Mucosa of rectum (tissue), 2 donors: ENCODE measurements around the gene RTL9.

Experiments used
- H3K27ac ChIP-seq, 2 donors: one replicate each; pipeline ENCODE4 v1.7.0; 2013; ENCODE audit warnings: inconsistent platforms in 2 of 2, low read depth in 2 of 2, low read length in 2 of 2
- H3K27me3 ChIP-seq, 2 donors: one replicate each; pipeline ENCODE4 v1.7.0; 2013; ENCODE audit warnings: low read length in 2 of 2; ENCODE audit not compliant: control insufficient read depth in 2 of 2, insufficient read depth in 2 of 2
- H3K36me3 ChIP-seq, 2 donors: one replicate each; pipeline ENCODE4 v1.7.0; 2013; ENCODE audit warnings: low read length in 2 of 2; ENCODE audit not compliant: control insufficient read depth in 2 of 2, insufficient read depth in 2 of 2
- H3K4me1 ChIP-seq, 2 donors: one replicate each; pipeline ENCODE4 v1.7.0; 2013; ENCODE audit warnings: low read length in 2 of 2, mild to moderate bottlenecking in 1 of 2; ENCODE audit not compliant: control insufficient read depth in 2 of 2, insufficient read depth in 2 of 2
- H3K4me3 ChIP-seq, 2 donors: one replicate each; pipeline ENCODE4 v1.7.0; 2013; ENCODE audit warnings: low read length in 2 of 2
- H3K9ac ChIP-seq, 2 donors: one replicate each; pipeline ENCODE4 v1.7.0; 2013; ENCODE audit warnings: low read length in 2 of 2, low read depth in 1 of 2, mild to moderate bottlenecking in 1 of 2
- H3K9me3 ChIP-seq, 2 donors: one replicate each; pipeline ENCODE4 v1.7.0; 2013; ENCODE audit warnings: low read length in 2 of 2; ENCODE audit not compliant: control insufficient read depth in 2 of 2
- donor health status: healthy.
- donor health status: Normal muscosa, but diverticular disease.

The RTL9 gene

DNA sequence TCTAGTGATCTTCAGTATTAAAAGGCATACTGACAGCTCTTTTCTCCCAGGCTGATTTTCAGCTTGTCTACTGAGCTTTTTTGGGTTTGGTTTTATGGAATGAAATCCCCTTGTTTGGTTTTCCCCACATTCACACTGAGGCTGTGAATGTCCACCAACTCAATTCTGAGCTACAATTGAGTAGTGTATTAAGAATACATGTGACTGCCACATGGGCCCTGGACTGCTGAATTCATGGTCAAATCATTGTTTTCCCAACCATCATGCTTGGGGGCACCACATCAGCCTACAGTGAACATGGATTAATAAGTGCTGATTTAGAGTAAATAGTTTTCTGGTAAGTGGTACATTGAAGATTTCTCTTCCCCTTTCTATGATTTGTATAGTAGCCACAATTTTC lies 32.4 kb downstream of the RTL9 start:
- no peaks in the 10 kb centered on the region for H3K9me3 ChIP-seq
- no peaks in the 10 kb centered on the region for H3K4me1 ChIP-seq
- H3K36me3 ChIP-seq, result no peaks in the 10 kb centered on the region
- H3K4me3 ChIP-seq, result no peak overlapping the region
- H3K9ac ChIP-seq, result no peak overlapping the region
- H3K27me3 ChIP-seq, result peaks cover 0 to 4% of the 10 kb centered on the region in 2 donors
- H3K27ac ChIP-seq, result no peak overlapping the region

DNA sequence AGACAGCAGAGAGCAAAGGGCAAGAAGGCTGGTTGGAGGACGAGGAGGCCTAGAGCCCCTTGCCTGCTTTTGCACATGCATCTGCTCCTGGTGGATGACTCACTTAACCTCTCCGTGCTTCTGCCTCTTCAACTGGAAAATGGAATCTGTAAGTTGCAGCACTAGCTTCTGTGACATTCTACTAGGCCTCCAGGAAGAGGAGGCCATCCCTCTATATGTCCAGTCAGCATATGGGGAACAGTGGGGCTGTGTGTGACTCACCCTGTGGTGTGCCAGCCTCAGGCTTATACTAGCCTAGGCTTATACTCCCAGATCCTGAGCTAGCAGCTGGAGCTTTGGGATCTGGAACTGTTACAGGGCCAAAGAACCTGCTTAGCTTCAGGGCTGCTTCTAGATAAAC lies 36.0 kb downstream of the RTL9 start:
- Histone ChIP-seq H3K9ac (no peak overlapping the region), H3K4me3 (no peak overlapping the region), H3K27ac (no peak overlapping the region), H3K4me1 (no peaks in the 10 kb centered on the region), H3K9me3 (no peaks in the 10 kb centered on the region), H3K36me3 (no peaks in the 10 kb centered on the region), H3K27me3 (peaks cover 5 to 8% of the 10 kb centered on the region in 2 donors)

DNA sequence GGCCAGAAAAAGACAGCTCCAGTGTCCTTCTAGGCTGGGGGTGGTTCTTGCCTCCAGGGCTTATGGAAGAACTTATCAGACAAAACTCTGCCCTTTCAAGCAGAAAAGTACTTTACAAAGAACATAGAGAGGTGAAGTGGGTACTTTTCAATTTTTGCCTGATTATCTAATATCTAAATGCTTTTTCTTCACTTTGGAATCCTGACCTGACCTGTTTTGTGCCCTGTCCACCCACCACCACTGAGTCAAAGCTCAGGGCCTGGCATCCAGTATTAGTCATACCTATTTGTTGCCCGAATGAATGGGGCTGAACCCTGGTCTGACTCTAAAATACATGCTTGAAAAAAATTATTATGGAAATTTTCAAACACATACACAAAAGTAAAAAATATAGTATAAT lies 37.2 kb downstream of the RTL9 start:
- H3K4me1 ChIP-seq, result no peaks in the 10 kb centered on the region
- no peaks in the 10 kb centered on the region for H3K9me3 ChIP-seq
- no peaks in the 10 kb centered on the region for H3K36me3 ChIP-seq
- no peak overlapping the region for H3K4me3 ChIP-seq
- H3K9ac ChIP-seq, result no peak overlapping the region
- peaks cover 5 to 10% of the 10 kb centered on the region in 2 donors for H3K27me3 ChIP-seq
- no peak overlapping the region for H3K27ac ChIP-seq

DNA sequence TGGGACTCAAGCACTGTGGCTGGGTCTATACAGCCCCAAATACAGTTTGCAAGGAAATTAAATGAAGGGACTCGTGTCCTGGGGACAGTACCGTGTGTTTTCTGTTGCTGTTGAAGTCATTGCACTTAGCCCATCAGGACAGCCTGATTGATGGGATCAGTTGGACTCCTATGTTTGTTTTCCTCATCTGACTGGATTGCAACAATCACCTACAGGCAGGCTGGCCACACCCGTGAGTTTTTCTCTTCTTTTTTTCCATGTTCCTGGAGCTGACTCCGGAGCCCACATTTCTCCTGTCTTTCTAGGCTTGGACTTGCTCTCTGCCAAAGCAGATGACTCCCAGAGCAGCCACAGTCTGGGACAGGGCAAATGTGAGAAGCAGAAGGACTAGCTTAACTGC lies 38.1 kb downstream of the RTL9 start:
- Histone ChIP-seq H3K27ac (no peak overlapping the region), H3K27me3 (peaks cover 5 to 13% of the 10 kb centered on the region in 2 donors), H3K36me3 (no peaks in the 10 kb centered on the region), H3K9ac (no peak overlapping the region), H3K4me1 (no peaks in the 10 kb centered on the region), H3K4me3 (no peak overlapping the region), H3K9me3 (no peaks in the 10 kb centered on the region)

DNA sequence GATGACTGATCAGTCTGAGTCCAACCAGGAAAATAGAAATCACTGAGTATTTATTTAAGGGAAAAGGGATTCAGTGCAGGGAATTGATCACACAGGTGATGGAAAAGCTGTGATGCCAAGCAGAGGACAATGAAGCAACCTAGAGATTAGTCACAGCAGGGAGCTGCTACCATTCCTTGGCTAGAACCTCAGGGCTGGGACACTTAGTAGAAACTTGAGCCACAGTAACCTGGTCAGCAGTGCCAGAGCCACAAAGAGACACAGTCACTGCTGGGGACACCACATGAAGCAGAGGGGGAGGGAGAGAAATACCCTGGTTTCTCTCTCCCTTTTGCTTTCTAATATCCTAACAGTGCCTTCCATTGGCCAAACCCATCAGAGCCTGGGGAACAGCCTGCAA lies 38.7 kb downstream of the RTL9 start:
- H3K9ac ChIP-seq, result no peak overlapping the region
- H3K27ac ChIP-seq, result no peak overlapping the region
- no peak overlapping the region for H3K4me3 ChIP-seq
- H3K36me3 ChIP-seq, result no peaks in the 10 kb centered on the region
- H3K27me3 ChIP-seq, result peaks cover 5 to 13% of the 10 kb centered on the region in 2 donors
- no peaks in the 10 kb centered on the region for H3K9me3 ChIP-seq
- no peaks in the 10 kb centered on the region for H3K4me1 ChIP-seq

DNA sequence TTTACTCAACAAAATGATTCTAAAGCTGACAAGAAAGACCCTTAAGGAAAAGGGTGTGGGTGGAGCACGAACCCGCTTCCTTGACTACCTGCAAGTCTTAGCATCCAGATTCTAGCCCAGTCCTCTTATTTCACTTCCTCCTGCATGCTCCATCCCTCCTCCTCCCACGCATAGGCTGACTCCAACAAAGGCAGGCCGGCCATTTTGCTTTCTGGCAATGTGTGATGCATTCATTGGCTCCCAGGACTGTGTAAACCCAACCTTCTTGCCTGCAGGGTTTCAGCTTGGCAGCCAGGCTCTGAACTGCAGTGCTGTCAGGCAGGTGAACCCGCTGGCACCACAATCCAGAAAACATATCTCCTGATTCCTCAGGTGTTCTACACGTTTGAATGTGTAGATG lies 39.3 kb downstream of the RTL9 start:
- no peak overlapping the region for H3K27ac ChIP-seq
- H3K27me3 ChIP-seq, result peaks cover 5 to 13% of the 10 kb centered on the region in 2 donors
- no peaks in the 10 kb centered on the region for H3K36me3 ChIP-seq
- no peak overlapping the region for H3K4me3 ChIP-seq
- no peaks in the 10 kb centered on the region for H3K9me3 ChIP-seq
- no peaks in the 10 kb centered on the region for H3K4me1 ChIP-seq
- no peak overlapping the region for H3K9ac ChIP-seq

DNA sequence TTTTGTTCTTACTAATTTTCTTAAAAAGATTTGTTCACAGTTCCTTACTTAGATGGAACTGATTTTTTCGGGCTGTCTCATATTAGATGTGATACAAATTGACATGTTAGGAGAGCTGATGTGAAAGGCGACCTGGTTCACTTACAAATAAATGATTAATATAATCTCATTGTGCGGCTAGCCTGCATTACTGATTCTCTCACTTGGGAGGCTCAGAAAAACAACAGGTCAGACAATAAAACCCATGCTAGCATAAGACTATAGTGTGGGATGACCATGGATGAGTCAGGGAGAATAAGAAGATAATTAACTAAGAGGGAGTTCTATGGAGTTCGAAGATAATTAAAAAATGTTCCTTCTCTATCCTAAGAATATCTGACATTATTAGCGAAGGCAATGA lies 40.8 kb downstream of the RTL9 start:
- Histone ChIP-seq H3K4me3 (no peak overlapping the region), H3K4me1 (no peaks in the 10 kb centered on the region), H3K9ac (no peak overlapping the region), H3K9me3 (no peaks in the 10 kb centered on the region), H3K27ac (no peak overlapping the region), H3K36me3 (no peaks in the 10 kb centered on the region), H3K27me3 (peaks cover 5 to 13% of the 10 kb centered on the region in 2 donors)

DNA sequence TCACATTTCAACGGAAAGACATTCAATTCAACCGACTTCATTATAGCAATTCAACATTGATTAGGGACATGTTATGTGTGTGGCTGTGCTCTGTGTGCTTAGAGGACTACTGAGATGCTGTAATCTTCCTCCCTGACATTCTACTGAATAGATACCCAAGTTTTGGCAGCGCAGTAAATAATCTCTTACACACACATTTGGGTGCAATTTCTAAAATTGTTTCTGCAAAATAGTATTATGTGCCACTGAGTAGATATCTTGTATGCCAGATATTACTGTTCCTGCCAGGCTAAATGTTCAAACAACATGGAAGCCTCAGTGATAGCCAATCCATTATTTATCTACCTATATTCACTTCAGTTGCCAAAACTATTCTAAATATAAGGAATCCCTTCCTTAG lies 41.3 kb downstream of the RTL9 start:
- no peaks in the 10 kb centered on the region for H3K9me3 ChIP-seq
- H3K27me3 ChIP-seq, result peaks cover 5 to 13% of the 10 kb centered on the region in 2 donors
- H3K27ac ChIP-seq, result no peak overlapping the region
- H3K4me3 ChIP-seq, result no peak overlapping the region
- no peaks in the 10 kb centered on the region for H3K36me3 ChIP-seq
- H3K4me1 ChIP-seq, result no peaks in the 10 kb centered on the region
- no peak overlapping the region for H3K9ac ChIP-seq

DNA sequence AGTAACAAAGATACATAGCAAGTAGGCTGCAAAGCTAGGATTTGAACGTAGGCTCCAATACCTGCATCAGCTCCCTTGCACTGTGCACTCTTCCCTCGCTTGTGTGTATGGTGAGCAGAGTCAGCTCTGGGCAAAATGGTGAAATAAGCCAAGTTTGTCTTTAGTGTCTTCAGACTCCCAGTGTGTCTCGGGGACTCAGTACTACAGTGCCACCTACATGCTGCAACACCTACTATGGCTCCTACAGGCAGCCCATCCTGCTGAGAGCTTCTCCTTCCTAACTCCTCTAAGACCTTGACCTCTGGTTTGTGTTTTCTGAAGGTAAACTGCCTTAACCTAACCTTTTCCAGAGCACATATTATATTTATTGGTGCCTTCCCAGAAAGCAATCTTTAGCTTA lies 42.5 kb downstream of the RTL9 start:
- no peak overlapping the region for H3K9ac ChIP-seq
- no peak overlapping the region for H3K4me3 ChIP-seq
- H3K27me3 ChIP-seq, result peaks cover 5 to 9% of the 10 kb centered on the region in 2 donors
- H3K36me3 ChIP-seq, result no peaks in the 10 kb centered on the region
- H3K9me3 ChIP-seq, result no peaks in the 10 kb centered on the region
- H3K27ac ChIP-seq, result no peak overlapping the region
- no peaks in the 10 kb centered on the region for H3K4me1 ChIP-seq

DNA sequence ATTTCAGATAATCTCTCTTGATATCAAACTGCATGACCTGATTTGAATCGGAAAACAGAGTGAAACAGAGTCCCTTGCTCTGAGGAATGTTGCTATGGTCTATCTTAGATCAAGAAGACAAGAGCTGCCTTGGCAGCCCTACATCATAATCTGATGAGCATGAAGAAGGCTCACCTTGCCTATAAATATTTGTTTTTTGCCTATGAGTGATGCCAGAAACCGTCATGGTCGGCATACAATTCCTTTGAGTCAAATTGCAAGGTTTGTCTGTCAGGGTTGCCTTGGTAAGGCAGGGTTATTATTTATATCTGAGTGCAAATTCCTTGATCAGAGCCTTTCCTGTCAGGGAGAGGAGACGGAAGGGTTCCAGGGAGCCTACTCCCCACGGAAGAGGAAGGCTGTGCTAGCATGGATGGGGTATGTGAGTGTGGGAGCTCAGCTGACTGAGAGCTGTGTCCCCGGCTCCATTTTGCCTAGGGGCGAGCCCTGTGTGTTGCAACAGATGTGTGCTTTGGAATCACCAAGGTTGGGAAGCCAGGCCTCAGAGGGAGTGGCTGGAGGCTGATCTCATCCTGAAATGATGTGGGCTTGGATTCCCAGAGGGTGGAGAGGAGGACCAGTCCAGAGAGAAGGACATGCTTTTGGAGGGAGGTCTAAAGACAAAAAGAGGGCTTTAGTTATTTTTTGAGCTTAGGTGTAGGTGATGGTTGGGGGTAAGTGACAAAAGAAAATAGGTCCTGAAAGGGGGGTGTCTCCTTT lies 43.6 kb downstream of the RTL9 start:
- Histone ChIP-seq H3K9ac (no peak overlapping the region), H3K4me1 (no peaks in the 10 kb centered on the region), H3K27ac (no peak overlapping the region), H3K9me3 (no peaks in the 10 kb centered on the region), H3K36me3 (no peaks in the 10 kb centered on the region), H3K4me3 (no peak overlapping the region), H3K27me3 (peaks cover under 1 to 9% of the 10 kb centered on the region in 2 donors)
